Epidermal melanocyte (primary cell): Measurements from ENCODE around the gene CKM.

Experiments
- DNase-seq: peaks from one replicate; pipeline ENCODE4 v3.0.0; 2011; ENCODE audit warnings: low spot score; ENCODE audit not compliant: insufficient read length

CKM gene

DNA sequence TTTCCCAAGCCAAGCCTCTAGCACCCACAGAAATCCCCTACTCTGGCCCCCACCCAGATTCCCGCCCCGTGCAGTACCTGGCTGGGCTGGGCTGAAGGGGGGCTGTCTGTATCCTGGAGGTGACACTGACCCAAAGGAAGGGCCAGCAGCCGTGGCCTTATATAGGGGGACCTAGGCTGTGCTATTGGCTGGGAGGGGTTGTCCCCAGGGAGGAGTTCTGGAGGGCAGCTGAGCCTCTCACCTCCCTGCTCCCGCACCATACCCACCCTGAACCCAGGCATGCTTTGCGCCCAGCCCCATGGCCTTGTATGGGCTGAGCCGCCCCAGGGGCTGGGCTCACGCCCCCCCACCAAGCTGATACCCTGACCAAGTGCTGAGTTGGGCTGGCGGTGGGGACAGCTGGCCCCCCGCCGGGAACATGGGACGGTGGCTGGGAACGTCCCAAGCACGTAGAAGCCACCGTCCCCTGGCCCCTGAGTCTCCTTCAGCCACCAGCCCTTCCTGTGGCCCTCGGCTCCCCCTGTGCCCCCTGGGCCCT lies at the start of gene CKM:
CKM (minus strand) TSS at position 132 of the 538 bp plus-strand sequence. CDS start 3,162 bp downstream, outside the sequence.
- DNase-seq, result no peak

GRCh38 chr19:45370410-45371204 lies 47.9 kb upstream of the CKM start, which contains the start of gene ERCC2:
Gene ERCC2 (minus strand): TSS chr19:45370573. CDS start chr19:45370540, 33 bp downstream.
- DNase-seq, result peak; percentile 100

GRCh38 chr19:45368737-45369340 lies 46.2 kb upstream of the CKM start:
- DNase-seq, result no peak

- DNase-seq, result no peak
These were observed 45.5 kb upstream of the CKM start for GRCh38 chr19:45368127-45368526.

- no peak for DNase-seq
These were observed 42.0 kb upstream of the CKM start for GRCh38 chr19:45364696-45365095.

DNA sequence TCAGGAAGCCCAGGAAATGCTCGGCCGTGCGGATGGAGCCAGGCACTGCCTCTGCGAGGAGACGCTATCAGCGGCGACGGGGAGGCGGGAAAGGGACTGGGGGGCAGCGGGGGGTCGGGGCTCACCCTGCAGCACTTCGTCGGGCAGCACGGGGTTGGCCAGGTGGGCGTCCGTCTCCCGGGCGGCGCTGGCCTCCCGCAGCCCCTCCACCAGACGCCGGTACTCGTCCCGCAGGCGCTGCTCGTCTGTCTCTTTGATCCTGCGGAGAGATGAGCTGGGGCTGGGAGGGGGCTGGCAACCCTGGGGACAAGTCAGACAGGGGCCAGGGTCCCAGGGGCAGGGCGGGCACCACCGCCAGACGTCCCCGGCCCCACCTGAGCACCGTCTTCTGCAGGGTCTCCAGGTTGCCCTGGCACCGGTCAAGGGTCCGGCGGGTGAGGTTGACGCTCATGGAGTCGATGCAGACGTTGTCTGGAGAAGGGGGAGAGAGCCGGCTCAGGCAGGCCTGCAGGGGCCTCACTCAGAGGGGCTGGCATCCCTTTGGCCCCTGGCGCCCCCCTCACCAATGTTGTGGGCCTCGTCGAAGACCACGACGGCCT lies 41.3 kb upstream of the CKM start:
- DNase-seq, result no peak

- no peak for DNase-seq
These were observed 39.6 kb upstream of the CKM start for GRCh38 chr19:45362291-45362690.

DNA sequence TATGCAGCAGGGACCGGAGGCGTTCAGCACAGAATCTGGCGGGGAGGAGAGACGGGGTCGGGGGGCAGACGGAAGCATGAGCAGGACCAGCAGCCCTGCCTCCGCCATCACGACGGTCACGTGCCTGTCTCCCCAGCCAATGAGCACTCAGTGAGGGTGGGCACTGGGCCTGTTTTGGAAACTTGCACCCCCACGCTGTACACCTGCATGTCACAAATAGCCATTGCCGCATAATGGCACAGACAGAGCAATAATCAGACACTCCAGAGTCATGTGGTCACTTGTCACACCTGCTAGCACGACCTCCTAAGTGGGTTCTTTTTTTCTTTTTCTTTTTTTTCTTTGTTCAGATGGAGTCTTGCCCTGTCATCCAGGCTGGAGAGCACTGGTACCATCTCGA lies 38.9 kb upstream of the CKM start:
- DNase-seq, result no peak

DNA sequence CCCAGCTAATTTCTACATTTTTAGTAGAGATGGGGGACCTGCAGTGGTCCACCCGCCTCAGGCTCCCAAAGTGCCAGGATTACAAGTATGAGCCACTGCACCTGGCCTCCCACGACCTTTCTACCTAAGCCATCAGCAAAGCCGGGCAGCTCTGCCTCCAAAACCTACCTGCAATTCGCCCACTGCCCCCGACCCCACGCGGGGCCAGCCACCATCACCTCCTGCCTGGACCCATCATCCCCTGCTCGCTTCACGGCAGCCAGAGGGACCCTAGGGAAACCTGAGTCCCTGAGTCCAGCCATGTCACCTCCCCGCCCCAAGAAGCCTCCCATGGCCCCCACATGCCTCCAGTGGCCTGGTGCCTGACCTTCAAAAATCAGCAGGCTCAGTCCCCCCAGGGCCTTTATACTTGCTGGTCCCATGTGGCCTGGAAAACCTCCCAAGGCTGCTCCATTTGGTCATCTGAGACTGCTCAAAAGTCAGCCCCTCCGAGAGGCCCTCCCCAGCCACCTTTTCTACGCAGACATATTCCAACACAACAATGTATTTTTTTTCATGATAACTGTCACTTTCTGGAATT lies 35.6 kb upstream of the CKM start:
- DNase-seq, result no peak

GRCh38 chr19:45357445-45357783 lies 34.7 kb upstream of the CKM start:
- DNase-seq, result no peak

GRCh38 chr19:45356760-45357444 lies 34.2 kb upstream of the CKM start:
- no peak for DNase-seq

- DNase-seq, result peak; percentile 4
These were observed 33.2 kb upstream of the CKM start for GRCh38 chr19:45355910-45356309.

- peak; percentile 17 for DNase-seq
These were observed 32.7 kb upstream of the CKM start for GRCh38 chr19:45355402-45355801.

GRCh38 chr19:45354241-45354842 lies 31.7 kb upstream of the CKM start:
- peak; percentile 9 for DNase-seq

DNA sequence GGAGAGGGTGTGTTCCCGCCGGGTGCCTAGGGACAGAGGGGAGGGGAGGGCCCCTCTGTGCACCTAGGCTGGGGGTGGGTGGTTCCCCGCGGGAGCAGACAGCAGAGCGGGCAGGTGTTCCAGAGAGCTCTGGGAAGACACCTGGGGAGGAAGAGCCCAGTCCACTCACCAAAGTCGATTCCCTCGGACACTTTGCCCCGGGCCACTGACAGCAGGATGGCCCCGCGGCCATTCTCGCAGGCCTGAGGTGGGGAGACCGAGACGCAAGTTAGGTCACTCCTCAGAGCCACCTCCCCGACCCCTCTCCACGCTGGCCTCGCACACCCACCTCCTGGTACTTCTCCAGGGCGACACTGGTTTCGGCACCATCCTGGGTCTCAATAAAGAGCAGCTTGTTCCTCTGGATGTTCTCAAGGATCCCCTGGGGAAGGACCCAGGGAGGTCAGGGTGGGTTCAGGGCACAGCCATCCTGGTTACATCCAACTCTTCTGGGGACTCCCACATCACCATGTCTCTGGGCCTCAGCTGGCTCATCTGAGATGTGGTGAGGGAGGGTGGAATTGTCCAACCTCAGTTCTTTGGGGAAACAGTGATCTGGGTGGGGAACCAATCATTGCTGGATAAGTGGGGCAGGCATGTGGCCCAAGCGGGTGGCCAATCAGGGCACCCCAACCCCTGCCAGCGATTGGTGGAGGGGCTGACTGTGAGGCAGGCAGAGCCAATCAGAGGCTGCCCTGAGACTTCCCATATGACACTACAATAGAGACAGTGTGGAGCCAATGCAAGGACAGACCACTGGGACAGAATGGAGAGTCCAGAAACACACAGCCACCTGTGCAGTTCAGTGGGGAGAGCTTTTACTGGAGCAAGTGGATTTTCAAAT lies 30.5 kb upstream of the CKM start:
- DNase-seq, result peak; percentile 11

GRCh38 chr19:45352471-45352870 lies 29.8 kb upstream of the CKM start:
- DNase-seq, result peak; percentile 11

DNA sequence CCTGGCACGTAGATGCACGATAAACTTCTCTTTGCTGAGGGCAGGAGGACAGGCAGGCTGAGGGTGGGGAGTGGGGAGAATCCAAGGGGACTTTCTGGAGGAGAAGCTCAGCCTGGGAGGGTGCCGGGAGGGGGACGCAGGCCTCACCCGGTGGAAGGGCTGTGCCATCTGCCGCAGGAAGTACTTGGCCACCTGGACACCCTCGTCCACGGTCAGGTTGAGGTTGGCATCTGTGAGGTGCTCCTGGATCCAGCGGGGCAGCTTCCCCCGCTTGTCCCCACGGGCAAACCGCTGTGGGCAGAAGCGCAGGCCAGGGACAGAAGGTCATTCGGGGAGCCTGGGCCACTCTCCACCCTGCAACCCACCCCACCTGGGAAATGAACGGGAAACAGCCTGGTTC lies 29.4 kb upstream of the CKM start:
- DNase-seq, result peak; percentile 11

GRCh38 chr19:45351401-45351952 lies 28.8 kb upstream of the CKM start:
- DNase-seq, result no peak

GRCh38 chr19:45350477-45351058 lies 27.9 kb upstream of the CKM start:
- peak; percentile 13 for DNase-seq
